Skeletal muscle satellite cell (primary cell): ENCODE results near the gene ADAM22.
A peak's percentile ranks its signal among the peaks of the same experiment; 100 is the strongest.

Experiments used
- H3K27me3 ChIP-seq: 2 replicates; pipeline ENCODE4 v1.7.0; 2013; ENCODE audit warnings: low read length; ENCODE audit not compliant: control insufficient read depth, insufficient read depth
- H3K36me3 ChIP-seq: 2 replicates; pipeline ENCODE4 v1.7.0; 2013; ENCODE audit warnings: mild to moderate bottlenecking, control low read depth, low read length; ENCODE audit not compliant: insufficient read depth
- H3K4me1 ChIP-seq: 2 replicates; pipeline ENCODE4 v1.7.0; 2013; ENCODE audit warnings: low read length; ENCODE audit not compliant: control insufficient read depth, insufficient read depth
- H3K4me2 ChIP-seq: 2 replicates; pipeline ENCODE4 v1.7.0; 2013; ENCODE audit warnings: mild to moderate bottlenecking, low read length
- H3K4me3 ChIP-seq: 2 replicates; pipeline ENCODE4 v1.7.0; 2013; ENCODE audit warnings: low read length
- H3K9ac ChIP-seq: 2 replicates; pipeline ENCODE4 v1.7.0; 2013; ENCODE audit warnings: mild to moderate bottlenecking, low read depth, low read length, moderate library complexity
- H3K9me3 ChIP-seq: replicated peaks from 2 replicates; pipeline ENCODE4 v1.7.0; 2013; ENCODE audit warnings: mild to moderate bottlenecking, control low read depth, low read length

Gene ADAM22

DNA sequence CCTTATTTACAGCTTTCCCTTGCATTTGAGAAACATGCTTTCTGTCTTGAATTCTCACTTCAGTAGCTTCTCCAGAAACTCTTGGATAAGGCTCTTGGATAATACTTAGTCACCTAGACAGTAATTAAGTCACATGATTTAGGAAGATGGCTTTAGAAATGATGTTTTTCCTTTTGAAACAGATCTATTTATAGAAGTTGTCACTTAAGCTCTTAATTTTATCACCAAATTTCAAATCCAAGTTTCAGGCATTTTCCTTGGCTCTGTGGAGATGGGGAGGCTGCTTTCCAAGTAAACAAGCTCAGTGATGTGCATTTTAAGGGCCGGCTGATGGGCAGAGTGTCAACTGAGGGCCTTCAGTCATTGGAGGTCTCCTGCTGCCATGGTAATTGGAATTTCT lies 155.5 kb downstream of the ADAM22 start:
- H3K27me3 ChIP-seq = no peaks in the 10 kb centered on the region
- no peak overlapping the region for H3K9ac ChIP-seq
- H3K4me2 ChIP-seq = no peak overlapping the region
- H3K4me3 ChIP-seq = no peak overlapping the region
- H3K9me3 ChIP-seq = no peaks in the 10 kb centered on the region
- no peaks in the 10 kb centered on the region for H3K36me3 ChIP-seq
- no peaks in the 10 kb centered on the region for H3K4me1 ChIP-seq

DNA sequence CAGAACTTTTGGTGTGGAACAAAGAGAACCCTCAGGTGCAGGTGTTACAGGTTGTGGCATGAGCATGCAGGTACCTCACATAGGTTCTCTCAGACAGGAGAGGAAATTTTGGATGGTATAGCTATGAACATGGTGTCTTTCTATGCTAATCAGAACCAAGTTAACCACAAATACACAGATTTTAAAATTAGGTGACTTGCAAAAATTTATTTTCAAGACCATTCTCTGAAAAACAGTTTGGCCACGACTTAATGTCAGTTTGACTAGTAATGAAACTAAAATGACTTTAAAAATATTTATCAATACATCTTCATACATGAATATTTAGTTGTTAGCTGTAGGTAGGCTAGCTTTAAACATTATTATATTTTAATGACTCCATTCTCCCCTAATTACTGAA lies 156.2 kb downstream of the ADAM22 start:
- H3K36me3 ChIP-seq = no peaks in the 10 kb centered on the region
- no peaks in the 10 kb centered on the region for H3K4me1 ChIP-seq
- H3K27me3 ChIP-seq = no peaks in the 10 kb centered on the region
- no peaks in the 10 kb centered on the region for H3K9me3 ChIP-seq
- H3K4me2 ChIP-seq = no peak overlapping the region
- H3K9ac ChIP-seq = no peak overlapping the region
- no peak overlapping the region for H3K4me3 ChIP-seq

GRCh38 chr7:88090671-88091070 lies 156.6 kb downstream of the ADAM22 start:
- Histone ChIP-seq H3K27me3 (no peaks in the 10 kb centered on the region), H3K9ac (no peak overlapping the region)

GRCh38 chr7:88091988-88092675 lies 158.1 kb downstream of the ADAM22 start:
- no peaks in the 10 kb centered on the region for H3K36me3 ChIP-seq
- no peak overlapping the region for H3K4me2 ChIP-seq
- H3K4me1 ChIP-seq = no peaks in the 10 kb centered on the region
- no peaks in the 10 kb centered on the region for H3K9me3 ChIP-seq
- H3K27me3 ChIP-seq = no peaks in the 10 kb centered on the region
- H3K9ac ChIP-seq = no peak overlapping the region
- H3K4me3 ChIP-seq = no peak overlapping the region

More at GRCh38 chr7:88090671-88091070, 156.6 kb downstream of the ADAM22 start:
- H3K4me1 ChIP-seq = no peaks in the 10 kb centered on the region
- no peak overlapping the region for H3K4me2 ChIP-seq
- no peak overlapping the region for H3K4me3 ChIP-seq
- no peaks in the 10 kb centered on the region for H3K36me3 ChIP-seq
- no peaks in the 10 kb centered on the region for H3K9me3 ChIP-seq

- Histone ChIP-seq H3K4me1 (no peaks in the 10 kb centered on the region), H3K9ac (no peak overlapping the region), H3K4me3 (no peak overlapping the region), H3K36me3 (no peaks in the 10 kb centered on the region), H3K4me2 (no peak overlapping the region), H3K27me3 (no peaks in the 10 kb centered on the region), H3K9me3 (no peaks in the 10 kb centered on the region)
These were observed 158.6 kb downstream of the ADAM22 start for GRCh38 chr7:88092676-88092999.

GRCh38 chr7:88101769-88102168 lies 167.7 kb downstream of the ADAM22 start:
- Histone ChIP-seq H3K4me3 (no peak overlapping the region), H3K9ac (no peak overlapping the region), H3K27me3 (no peaks in the 10 kb centered on the region), H3K9me3 (no peaks in the 10 kb centered on the region), H3K4me2 (no peak overlapping the region), H3K4me1 (no peaks in the 10 kb centered on the region), H3K36me3 (no peaks in the 10 kb centered on the region)

DNA sequence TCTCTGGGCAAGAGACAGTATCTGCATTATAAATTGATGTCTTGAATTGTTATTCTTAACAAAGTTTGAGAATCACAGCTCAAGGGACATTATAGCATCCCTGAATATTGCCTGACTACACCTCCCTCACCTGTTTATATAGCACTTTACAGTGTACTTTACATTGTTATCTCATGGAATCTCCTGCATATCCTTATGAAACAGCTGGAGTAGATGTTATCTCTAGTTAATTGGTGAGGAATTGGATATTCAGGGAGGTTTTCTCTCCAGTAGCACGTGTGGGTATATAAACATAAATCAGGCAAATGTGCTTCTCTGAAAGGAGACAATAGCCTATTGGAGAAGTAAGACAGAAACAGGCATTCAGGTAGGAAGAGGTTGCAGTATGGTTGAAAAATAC lies 168.6 kb downstream of the ADAM22 start:
- H3K4me2 ChIP-seq = no peak overlapping the region
- no peaks in the 10 kb centered on the region for H3K36me3 ChIP-seq
- no peaks in the 10 kb centered on the region for H3K9me3 ChIP-seq
- no peak overlapping the region for H3K4me3 ChIP-seq
- H3K27me3 ChIP-seq = no peaks in the 10 kb centered on the region
- H3K4me1 ChIP-seq = no peaks in the 10 kb centered on the region
- no peak overlapping the region for H3K9ac ChIP-seq

DNA sequence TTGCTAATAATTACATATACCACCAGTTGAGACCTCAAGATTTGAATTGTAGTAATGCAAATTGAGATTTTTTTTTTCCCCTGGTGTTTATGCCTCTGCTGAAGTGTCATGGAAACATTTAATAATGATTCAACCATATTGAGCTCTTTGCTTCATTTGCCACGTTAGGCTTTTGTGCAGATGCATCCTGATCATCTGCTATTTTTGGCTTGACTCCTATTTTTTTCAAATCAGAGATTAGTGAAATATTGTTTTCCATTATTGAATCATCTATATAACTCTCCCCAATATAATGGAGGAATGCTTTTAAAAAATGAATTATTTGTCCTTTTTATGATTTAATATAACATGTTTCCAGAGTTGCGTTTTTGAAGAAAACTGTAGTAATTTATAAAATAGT lies 170.7 kb downstream of the ADAM22 start:
- H3K9me3 ChIP-seq = no peaks in the 10 kb centered on the region
- H3K27me3 ChIP-seq = no peaks in the 10 kb centered on the region
- no peak overlapping the region for H3K9ac ChIP-seq
- no peak overlapping the region for H3K4me2 ChIP-seq
- H3K4me3 ChIP-seq = no peak overlapping the region
- no peaks in the 10 kb centered on the region for H3K4me1 ChIP-seq
- no peaks in the 10 kb centered on the region for H3K36me3 ChIP-seq

DNA sequence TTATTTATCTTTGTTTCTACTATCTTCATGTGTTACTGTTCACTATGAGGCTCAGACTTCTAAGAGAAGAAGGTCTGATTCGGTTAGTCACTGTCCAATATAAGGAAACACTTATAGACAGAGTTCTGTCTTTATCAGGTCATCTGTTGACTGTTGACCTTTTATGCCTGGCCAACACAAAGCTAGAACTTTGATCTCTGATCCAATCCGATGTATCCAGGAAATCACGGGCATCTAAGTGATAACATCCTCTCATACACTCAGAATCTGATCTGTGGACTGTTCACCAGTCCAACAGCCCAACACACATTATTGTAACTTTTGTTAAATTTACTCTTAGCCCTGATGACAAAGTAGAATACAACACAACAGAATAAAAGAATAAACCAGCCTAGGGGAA lies 171.2 kb downstream of the ADAM22 start:
- H3K9me3 ChIP-seq = no peaks in the 10 kb centered on the region
- no peaks in the 10 kb centered on the region for H3K4me1 ChIP-seq
- no peaks in the 10 kb centered on the region for H3K36me3 ChIP-seq
- H3K4me2 ChIP-seq = no peak overlapping the region
- no peak overlapping the region for H3K9ac ChIP-seq
- H3K27me3 ChIP-seq = no peaks in the 10 kb centered on the region
- no peak overlapping the region for H3K4me3 ChIP-seq

- H3K9ac ChIP-seq = no peak overlapping the region
- no peaks in the 10 kb centered on the region for H3K9me3 ChIP-seq
- no peaks in the 10 kb centered on the region for H3K36me3 ChIP-seq
- no peaks in the 10 kb centered on the region for H3K4me1 ChIP-seq
- H3K4me3 ChIP-seq = no peak overlapping the region
- H3K4me2 ChIP-seq = no peak overlapping the region
- no peaks in the 10 kb centered on the region for H3K27me3 ChIP-seq
These were observed 172.4 kb downstream of the ADAM22 start for GRCh38 chr7:88106434-88106833.

- Histone ChIP-seq H3K4me1 (no peaks in the 10 kb centered on the region), H3K4me3 (no peak overlapping the region), H3K4me2 (no peak overlapping the region), H3K9ac (no peak overlapping the region), H3K27me3 (no peaks in the 10 kb centered on the region), H3K9me3 (no peaks in the 10 kb centered on the region), H3K36me3 (no peaks in the 10 kb centered on the region)
These were observed 175.6 kb downstream of the ADAM22 start for GRCh38 chr7:88109612-88110011.

DNA sequence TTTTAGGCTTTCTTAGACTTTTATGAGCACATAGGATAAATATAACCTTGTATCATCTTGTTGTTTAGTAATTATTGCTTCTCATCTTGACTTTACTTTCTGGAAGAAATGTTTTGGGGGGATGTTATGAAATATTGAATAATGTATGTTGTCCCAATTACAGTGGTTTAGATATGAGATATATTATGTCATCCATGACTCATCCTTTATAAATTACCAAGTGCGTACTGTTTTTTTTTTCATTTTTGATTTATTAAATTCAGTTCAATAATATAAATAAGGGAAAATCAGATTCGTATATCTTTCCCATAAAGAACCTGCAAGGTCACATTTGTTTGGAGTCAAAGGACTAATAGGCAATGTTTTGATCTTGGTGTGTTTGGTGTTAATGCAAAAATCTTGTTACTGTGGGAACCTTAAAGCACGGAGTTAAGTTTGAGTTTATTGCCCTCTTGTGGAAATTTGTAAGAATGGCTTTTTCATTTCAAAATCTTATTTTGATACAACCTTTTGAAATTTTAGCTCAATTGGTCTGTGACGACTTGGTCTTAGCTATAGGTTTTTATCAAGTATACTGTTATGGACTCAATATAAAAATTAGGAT lies 177.2 kb downstream of the ADAM22 start:
- Histone ChIP-seq H3K27me3 (no peaks in the 10 kb centered on the region), H3K4me1 (no peaks in the 10 kb centered on the region), H3K4me3 (no peak overlapping the region), H3K4me2 (peak overlapping the region; percentile 50), H3K9ac (no peak overlapping the region), H3K9me3 (no peaks in the 10 kb centered on the region), H3K36me3 (no peaks in the 10 kb centered on the region)
